Heart right ventricle (tissue), 16 donors: ENCODE results near the gene DLGAP1. TPM values are rescaled to one million over a fixed set of nuclear protein-coding genes. Genes with fewer than 3 reads are reported as not detected.

ENCODE experiments used
- ATAC-seq, 8 donors: fragments of 200-7000 bp; cut with Tn5 transposase; one replicate each; pipeline ENCODE4 v1.9.1; 2020; ENCODE audit warnings: mild to moderate bottlenecking in 8 of 8, moderate library complexity in 8 of 8, moderate number of reproducible peaks in 1 of 8
- DNase-seq, 2 donors: peaks; one replicate each; pipeline ENCODE4 v3.0.0-alpha.2; 2020
- H3K27ac ChIP-seq, 10 donors: fragments of 200-600 bp; sonication (generic) in 2 of 10; one replicate each; pipeline versions ENCODE4 v1.5.0 to v1.8.0; 2020 to 2022; ENCODE audit warnings: mild to moderate bottlenecking in 3 of 10
- H3K27me3 ChIP-seq, 7 donors: fragments of 200-600 bp; one replicate each; pipeline ENCODE4 v1.8.0; 2021 to 2022; ENCODE audit warnings: mild to moderate bottlenecking in 2 of 7
- H3K36me3 ChIP-seq, 9 donors: fragments of 200-600 bp; sonication (generic) in 1 of 9; one replicate each; pipeline versions ENCODE4 v1.5.0 to v1.8.0; 2020 to 2022; ENCODE audit warnings: mild to moderate bottlenecking in 2 of 9
- H3K4me1 ChIP-seq, 9 donors: fragments of 200-600 bp; sonication (generic) in 1 of 9; one replicate each; pipeline versions ENCODE4 v1.5.0 to v1.8.0; 2020 to 2022; ENCODE audit warnings: mild to moderate bottlenecking in 4 of 9
- H3K4me3 ChIP-seq, 10 donors: fragments of 200-600 bp; sonication (generic) in 2 of 10; one replicate each; pipeline versions ENCODE4 v1.5.0 to v1.8.0; 2020 to 2022; ENCODE audit warnings: mild to moderate bottlenecking in 7 of 10, moderate library complexity in 2 of 10
- H3K9me3 ChIP-seq, 11 donors: fragments of 200-600 bp in 10 of 11; sonication (generic) in 2 of 11; one replicate each; pipeline versions ENCODE4 v1.5.0 to v1.8.0; 2013 to 2022; ENCODE audit warnings: mild to moderate bottlenecking in 2 of 11, control low read depth in 1 of 11, moderate library complexity in 1 of 11
- WGBS, 2 donors: extraction: QIAGEN DNeasy Blood & Tissue Kit; methylation state at CpG; one replicate each; pipeline ENCODE4 v1.1.7; 2013; ENCODE audit warnings: inconsistent platforms in 1 of 2; 5-methylcytosine and 5-hydroxymethylcytosine counted together
- intact Hi-C, 10 donors: fragments of 100-400 bp; cut with DNase I; formaldehyde crosslinking; loops; one replicate each; pipeline versions ENCODE4 v1.11.1 to v1.14.2; 2022
- polyA plus RNA-seq, 2 donors: library from polyadenylated mRNA; stranded (reverse); fragments of 200-250 nt; gene quantifications; one replicate each; pipeline ENCODE4 v1.2.3, GENCODE V29; 2013
- total RNA-seq, 10 donors: library from RNA; stranded (reverse); fragmentation: NEBNext Ultra II Directional in 3 of 10; extraction: Animal tissue kit (Norgen Biotek cat#: 25700) in 3 of 10; gene quantifications; one replicate each; pipeline versions ENCODE4 v1.2.1 to v1.2.4, GENCODE V29; 2021 to 2023
- TF ChIP-seq, protein P1 (sequence below), 9 donors: fragments of 200-600 bp; sonication (generic) in 2 of 9; IDR thresholded peaks; one replicate each; pipeline versions ENCODE4 v1.5.0 to v1.8.0; 2021 to 2022; ENCODE audit warnings: antibody characterized with exemption in 9 of 9, mild to moderate bottlenecking in 5 of 9, moderate library complexity in 1 of 9
- donor health status: Arrhythmogenic right ventricular cardiomyopathy.
- donor health status: ischemic (EF 13 %, LVEDD 7.1; RV severe dilation, severe dysfunction).
- donor health status: healthy with polysubstance abuse.
- donor health status: DM: no; HTN: yes; CAD: no.
- donor health status: DM: no; HTN: no; CAD: no.
- donor health status: ischemic (EF 25% LVEDD 6.9; RV normal size, moderate dysfunction).
- donor health status: ischemic (EF 25% LVEDD 5.7; RV mildly dilated, moderate dysfunction).
- donor health status: healthy.
- donor health status: DM: yes; HTN: yes; CAD: no.
- donor health status: Ischemic cardiomyopathy.
- donor health status: ischemic (EF 35%, LVEDD 5.7; RV mildly dilated, moderate dysfunction).
- donor health status: nonischemic (EF 11% LVEDD 7.7; RV severe dilation, severe dysfunction).
- donor health status: DM: yes; HTN: yes; CAD: no.
- donor health status: PGD.
- donor health status: ischemic (EF 29% LVEDD 5.4; RV normal size, mild dysfunction).
- donor health status: nonischemic (EF 23%, LVEDD 6.1; RV moderate dilation, normal function).

The DLGAP1 gene
- total and polyA plus RNA-seq, 12 donors: 0.07 to 7.2 (median 1.0) TPM; not detected in 2

- no peaks in the 10 kb centered on the region for H3K36me3 ChIP-seq
- ATAC-seq (no peak), DNase-seq (no peak)
- H3K9me3 ChIP-seq: no peaks in the 10 kb centered on the region
- WGBS, 2 donors: 46 to 97% methylated on average over 2 of the region's 2 CpGs
- no peak overlapping the region for H3K27ac ChIP-seq
- peaks cover 0 to 7% (median 0%) of the 10 kb centered on the region in 7 donors for H3K27me3 ChIP-seq
- no peaks in the 10 kb centered on the region for H3K4me1 ChIP-seq
- no peak overlapping the region for H3K4me3 ChIP-seq
- TF ChIP-seq, protein P1, sequence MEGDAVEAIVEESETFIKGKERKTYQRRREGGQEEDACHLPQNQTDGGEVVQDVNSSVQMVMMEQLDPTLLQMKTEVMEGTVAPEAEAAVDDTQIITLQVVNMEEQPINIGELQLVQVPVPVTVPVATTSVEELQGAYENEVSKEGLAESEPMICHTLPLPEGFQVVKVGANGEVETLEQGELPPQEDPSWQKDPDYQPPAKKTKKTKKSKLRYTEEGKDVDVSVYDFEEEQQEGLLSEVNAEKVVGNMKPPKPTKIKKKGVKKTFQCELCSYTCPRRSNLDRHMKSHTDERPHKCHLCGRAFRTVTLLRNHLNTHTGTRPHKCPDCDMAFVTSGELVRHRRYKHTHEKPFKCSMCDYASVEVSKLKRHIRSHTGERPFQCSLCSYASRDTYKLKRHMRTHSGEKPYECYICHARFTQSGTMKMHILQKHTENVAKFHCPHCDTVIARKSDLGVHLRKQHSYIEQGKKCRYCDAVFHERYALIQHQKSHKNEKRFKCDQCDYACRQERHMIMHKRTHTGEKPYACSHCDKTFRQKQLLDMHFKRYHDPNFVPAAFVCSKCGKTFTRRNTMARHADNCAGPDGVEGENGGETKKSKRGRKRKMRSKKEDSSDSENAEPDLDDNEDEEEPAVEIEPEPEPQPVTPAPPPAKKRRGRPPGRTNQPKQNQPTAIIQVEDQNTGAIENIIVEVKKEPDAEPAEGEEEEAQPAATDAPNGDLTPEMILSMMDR (IDR thresholded peaks at IDR 0.05): no peak
- intact Hi-C loops: no loop called here
These were observed 377.9 kb downstream of the DLGAP1 start for GRCh38 chr18:4077204-4077603.

GRCh38 chr18:4074647-4075046 lies 380.5 kb downstream of the DLGAP1 start:
- Histone ChIP-seq H3K27ac (no peak overlapping the region), H3K9me3 (no peaks in the 10 kb centered on the region), H3K36me3 (no peaks in the 10 kb centered on the region), H3K4me1 (no peaks in the 10 kb centered on the region), H3K27me3 (peaks cover 0 to 7% (median 0%) of the 10 kb centered on the region in 7 donors), H3K4me3 (no peak overlapping the region)
- TF ChIP-seq, protein P1 (IDR thresholded peaks at IDR 0.05): no peak
- DNase-seq: no peak
- ATAC-seq: no peak
- 87 to 88% methylated on average over 3 of the region's 3 CpGs for WGBS, 2 donors
- intact Hi-C loops: no loop called here

- DNase-seq (no peak), ATAC-seq (no peak)
- TF ChIP-seq, protein P1 (IDR thresholded peaks at IDR 0.05): no peak
- H3K36me3 ChIP-seq: no peaks in the 10 kb centered on the region
- H3K4me3 ChIP-seq: no peak overlapping the region
- H3K9me3 ChIP-seq: peaks cover 0 to 17% (median 0%) of the 10 kb centered on the region in 11 donors
- 73 to 84% methylated on average over 6 of the region's 6 CpGs for WGBS, 2 donors
- H3K27ac ChIP-seq: no peak overlapping the region
- H3K4me1 ChIP-seq: no peaks in the 10 kb centered on the region
- intact Hi-C loops: loop anchor here in 6 of 10 donors (2.0 to 10.0 kb wide), 4 partner anchors 292 to 304 kb away; no protein-coding TSS in a partner anchor
- peaks cover 0 to 3% (median 0%) of the 10 kb centered on the region in 7 donors for H3K27me3 ChIP-seq
These were observed 385.9 kb downstream of the DLGAP1 start for GRCh38 chr18:4069183-4069582.

DNA sequence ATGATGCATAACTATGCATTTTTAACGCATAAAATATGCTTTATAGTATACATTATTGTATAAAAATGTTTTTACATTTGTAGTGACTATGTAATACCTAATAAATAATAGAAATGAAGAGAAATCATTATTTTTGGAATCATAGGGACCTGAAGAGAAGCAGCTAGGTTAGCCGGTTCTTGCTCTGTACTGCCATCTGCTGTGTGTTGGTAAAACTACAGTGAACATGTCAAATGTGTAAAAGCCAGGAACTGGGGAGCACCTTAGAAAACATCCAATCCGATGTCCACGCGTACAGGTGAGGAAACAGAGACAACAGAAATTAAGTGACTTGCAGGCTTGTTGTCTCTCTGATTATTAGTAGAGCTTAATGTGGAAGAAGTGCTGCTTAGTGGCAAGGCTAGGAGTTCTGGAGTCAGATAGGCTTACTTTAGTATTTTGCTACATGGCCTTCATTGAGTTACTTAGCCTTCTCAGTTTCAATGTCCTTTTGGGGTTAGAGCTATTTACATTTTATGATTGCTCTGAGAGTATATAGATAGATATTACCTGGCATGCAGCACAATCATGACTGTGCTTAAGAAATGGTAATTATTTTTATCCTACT lies 386.5 kb downstream of the DLGAP1 start:
- 8 to 15% methylated on average over 5 of the region's 5 CpGs for WGBS, 2 donors
- no peaks in the 10 kb centered on the region for H3K4me1 ChIP-seq
- ATAC-seq: peak in 1 of 8 donors; percentile 39

More for the DNA sequence above, 386.5 kb downstream of the DLGAP1 start:
- no peak overlapping the region for H3K4me3 ChIP-seq
- intact Hi-C loops: loop anchor here in 6 of 10 donors (2.0 to 10.0 kb wide), 4 partner anchors 291 to 304 kb away; no protein-coding TSS in a partner anchor
- TF ChIP-seq, protein P1 (IDR thresholded peaks at IDR 0.05): peak; percentile 42 to 83 (median 75)
- peaks cover 0 to 17% (median 0%) of the 10 kb centered on the region in 11 donors for H3K9me3 ChIP-seq
- no peak overlapping the region for H3K27ac ChIP-seq
- H3K27me3 ChIP-seq: no peaks in the 10 kb centered on the region
- peak in 1 of 2 donors; percentile 31 for DNase-seq
- H3K36me3 ChIP-seq: no peaks in the 10 kb centered on the region
